HG03135 (cell line): ENCODE measurements around the gene SLK.
A peak's percentile ranks its signal among the peaks of the same experiment; 100 is the strongest.

ENCODE experiments used
- ATAC-seq: cut with Tn5 transposase; IDR thresholded peaks from one replicate; pipeline ENCODE4 v1.9.1; 2021; ENCODE audit warnings: mild to moderate bottlenecking, moderate library complexity; ENCODE audit not compliant: unreplicated experiment

Gene SLK

GRCh38 chr10:103966671-103967447 lies at the start of gene SLK:
SLK (plus strand) TSS chr10:103967140; CDS start chr10:103967746, 606 bp downstream.
- ATAC-seq, result peak; percentile 76

GRCh38 chr10:103917302-103918052 lies 49.5 kb upstream of the SLK start:
- ATAC-seq, result peak; percentile 15

DNA sequence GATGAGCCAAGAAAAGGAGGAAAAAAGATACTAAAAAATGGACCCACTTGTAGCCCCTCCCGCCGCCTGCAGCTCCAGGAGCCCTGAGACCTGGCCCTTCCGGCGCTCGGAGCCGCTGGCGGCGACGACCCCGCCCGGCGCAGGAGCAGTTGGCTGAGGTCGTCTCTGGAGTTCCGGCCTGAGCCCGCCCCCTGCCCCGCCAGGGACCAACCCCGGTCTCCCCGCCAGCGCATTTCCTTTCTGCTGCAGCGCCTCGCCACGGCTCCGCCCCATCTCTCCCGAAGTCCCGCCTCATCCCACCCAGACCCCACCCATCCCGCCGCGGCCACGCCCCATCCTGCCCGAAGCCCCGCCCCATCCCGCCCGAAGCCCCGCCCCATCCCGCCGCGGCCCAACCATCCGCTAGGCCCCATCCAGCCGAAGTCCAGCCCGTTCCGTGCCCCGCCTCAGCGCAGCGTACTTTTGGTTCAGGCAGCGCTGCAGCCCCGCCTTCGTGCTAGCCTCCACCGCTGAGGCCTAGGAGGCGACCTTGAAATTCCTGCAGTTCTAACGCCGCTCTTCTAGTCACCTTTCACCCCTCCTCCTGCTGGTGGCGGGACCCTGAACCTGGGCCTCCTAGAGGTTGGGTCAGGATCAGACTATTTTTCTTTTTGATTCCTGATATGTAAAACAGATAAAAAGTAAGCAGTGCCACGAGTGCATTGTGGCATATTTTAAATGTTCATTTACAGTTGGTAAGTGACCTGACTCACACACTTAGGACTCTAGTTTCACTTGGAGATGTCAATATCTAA lies 48.7 kb upstream of the SLK start, which contains the start of gene STN1:
TSS of gene STN1 (minus strand) at position 132 of the 794 bp plus-strand sequence. CDS start 590 bp downstream, outside the sequence.
- ATAC-seq, result peak; percentile 90

DNA sequence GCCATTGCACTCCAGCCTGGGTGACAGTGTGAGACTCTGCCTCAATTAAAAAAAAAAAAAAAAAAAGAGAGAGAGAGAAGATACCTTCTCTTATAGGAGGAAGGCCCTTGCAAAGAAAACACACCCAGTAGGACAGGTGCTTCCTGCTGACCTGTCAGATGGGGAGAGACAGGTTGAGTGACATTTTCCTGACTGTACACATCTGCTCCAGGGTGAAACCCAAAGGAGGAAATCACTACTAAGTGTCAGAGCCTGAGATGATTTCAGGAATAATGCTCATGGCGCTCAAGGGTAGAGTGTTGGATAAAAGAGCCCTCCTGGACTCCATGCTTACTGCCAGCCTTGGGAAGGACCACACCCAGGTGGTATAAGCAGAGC lies 47.3 kb upstream of the SLK start:
- no peak for ATAC-seq

- ATAC-seq, result no peak
These were observed 45.7 kb upstream of the SLK start for GRCh38 chr10:103921248-103921647.

DNA sequence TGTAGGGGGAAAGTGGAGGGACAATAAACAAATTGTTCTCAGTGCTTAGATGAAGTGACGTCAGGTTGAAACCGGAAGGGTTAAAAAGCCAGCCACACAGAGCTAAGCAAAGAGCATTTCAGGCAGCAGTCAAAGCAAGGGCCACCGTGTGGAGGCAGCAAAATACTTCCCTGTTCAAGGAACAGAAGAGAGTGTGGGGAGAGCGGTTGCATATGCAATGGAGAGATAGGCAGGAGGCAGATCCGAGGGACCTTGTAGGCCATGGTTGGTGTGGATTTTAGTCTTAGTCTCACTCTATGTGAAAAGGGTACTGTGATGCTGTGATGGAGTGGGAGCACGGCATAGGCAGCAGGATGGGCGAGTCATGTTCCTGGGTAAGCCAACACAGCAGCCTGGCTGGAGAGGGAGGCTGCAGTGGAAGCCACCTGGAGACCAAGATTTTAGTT lies 45.2 kb upstream of the SLK start:
- ATAC-seq, result no peak

- ATAC-seq, result no peak
These were observed 44.3 kb upstream of the SLK start for GRCh38 chr10:103922659-103923058.

- ATAC-seq, result no peak
These were observed 43.4 kb upstream of the SLK start for GRCh38 chr10:103923502-103923901.

GRCh38 chr10:103925591-103925990 lies 41.3 kb upstream of the SLK start:
- ATAC-seq, result no peak

GRCh38 chr10:103926722-103927319 lies 40.1 kb upstream of the SLK start:
- no peak for ATAC-seq

DNA sequence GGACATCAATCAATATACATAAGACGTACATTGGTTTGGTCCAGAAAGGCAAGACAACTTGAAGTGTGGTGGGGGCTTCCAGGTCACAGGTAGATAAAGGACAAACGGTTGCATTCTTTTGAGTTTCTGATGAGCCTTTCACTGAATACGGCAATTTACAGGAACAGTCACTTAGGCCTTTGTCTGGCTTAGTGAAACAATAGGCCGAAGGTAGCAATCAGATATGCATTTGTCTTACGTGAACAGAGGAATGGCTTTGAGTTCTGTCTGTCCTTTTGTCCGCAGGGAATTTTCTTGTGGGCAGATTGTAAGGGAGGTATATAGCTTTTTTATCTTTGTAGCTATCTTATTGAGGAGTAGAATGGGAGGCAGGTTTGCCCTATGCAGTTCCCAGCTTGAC lies 38.2 kb upstream of the SLK start:
- no peak for ATAC-seq

GRCh38 chr10:103929381-103929921 lies 37.5 kb upstream of the SLK start:
- ATAC-seq, result no peak

DNA sequence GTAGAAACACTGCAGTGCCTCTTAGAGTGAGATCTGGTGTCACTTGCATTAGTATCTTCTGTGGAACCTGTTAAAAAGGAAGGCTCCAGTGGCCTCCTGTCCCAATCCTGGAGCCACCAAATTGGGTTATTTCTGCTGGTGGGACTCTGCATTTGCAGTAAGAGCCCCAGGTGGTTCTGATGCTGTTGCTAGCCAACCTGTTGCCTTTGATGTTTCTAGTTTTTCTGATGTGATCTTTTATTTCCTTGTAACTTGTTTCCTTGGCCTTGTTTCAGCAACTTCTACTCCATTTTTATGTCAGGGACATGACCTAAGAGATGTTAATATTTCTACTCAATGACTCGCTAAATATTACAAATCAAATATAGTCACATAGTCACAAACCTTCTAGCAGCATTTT lies 36.5 kb upstream of the SLK start:
- ATAC-seq, result no peak

DNA sequence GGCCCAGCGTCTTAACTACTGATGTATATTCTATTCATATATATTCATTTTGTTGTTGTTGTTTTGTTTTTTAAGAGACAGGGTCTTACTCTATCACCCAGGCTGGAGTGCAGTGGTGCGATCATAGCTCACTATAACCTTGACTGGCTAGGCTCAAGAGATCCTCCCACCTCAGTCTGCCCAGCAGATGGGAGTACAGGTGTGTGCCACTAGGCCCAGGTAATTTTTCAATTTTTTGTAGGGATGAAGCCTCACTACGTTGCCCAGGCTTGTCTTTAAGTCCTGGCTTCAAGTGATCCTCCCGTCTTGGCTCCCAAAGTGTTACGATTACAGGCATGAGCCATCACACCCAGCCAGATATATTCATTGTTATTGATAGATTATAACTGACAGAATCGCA lies 36.1 kb upstream of the SLK start:
- no peak for ATAC-seq

- no peak for ATAC-seq
These were observed 35.3 kb upstream of the SLK start for GRCh38 chr10:103931603-103932002.

GRCh38 chr10:103932271-103932670 lies 34.7 kb upstream of the SLK start:
- ATAC-seq, result no peak

DNA sequence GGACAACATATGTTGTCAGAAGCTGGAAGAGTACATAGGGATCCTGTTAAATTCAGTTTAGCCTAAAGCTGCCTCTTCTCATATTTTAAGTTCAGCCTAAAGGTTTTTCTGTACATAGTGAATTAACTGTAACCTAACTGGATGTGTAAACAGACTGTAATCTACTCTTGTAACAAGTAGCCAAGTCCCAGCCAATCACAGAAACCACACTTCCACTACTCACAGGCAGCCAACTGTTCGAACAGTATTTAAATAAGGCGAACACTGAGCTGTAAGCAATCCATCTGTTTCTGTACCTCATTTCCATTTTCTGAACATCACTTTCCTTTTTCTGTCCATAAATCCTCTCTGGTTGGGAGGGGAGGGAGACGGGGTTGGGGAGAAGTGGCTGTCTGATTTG lies 34.0 kb upstream of the SLK start:
- no peak for ATAC-seq

- ATAC-seq, result no peak
These were observed 33.3 kb upstream of the SLK start for GRCh38 chr10:103933557-103934121.

- no peak for ATAC-seq
These were observed 32.6 kb upstream of the SLK start for GRCh38 chr10:103934308-103934707.

GRCh38 chr10:103936022-103936421 lies 30.9 kb upstream of the SLK start:
- ATAC-seq, result no peak
